AG04449 (cell line): Measurements from ENCODE around the gene C5AR1.
A peak's percentile ranks its signal among the peaks of the same experiment; 100 is the strongest.
"Not testable (repeated sequence)": the region's sequence is repeated elsewhere in the genome, so short reads cannot be mapped to it uniquely, and the experiment has no call there.

Source experiments
- CTCF ChIA-PET: fragments of 350-600 bp; formaldehyde crosslinking; extraction: SDS; loops from one replicate; lab custom pipeline; 2021; ENCODE audit warnings: antibody characterized with exemption; lab: Yijun Ruan, JAX
- POLR2A ChIA-PET: fragments of 400-600, 350-600 bp; formaldehyde crosslinking; extraction: SDS; loops from one replicate; lab custom pipeline; 2020; ENCODE audit warnings: antibody characterized with exemption, inconsistent platforms; lab: Yijun Ruan, JAX
- DNase-seq: peaks from one replicate; pipeline ENCODE4 v3.0.0-alpha.2; 2010; ENCODE audit warnings: low read depth, low spot score
- H3K4me3 ChIP-seq: 2 replicates; pipeline ENCODE4 v1.5.1; 2011; ENCODE audit warnings: low read depth, mild to moderate bottlenecking, control low read depth, low read length
- CTCF ChIP-seq: IDR thresholded peaks from one replicate; pipeline ENCODE4 v1.5.1; 2011; ENCODE audit warnings: mild to moderate bottlenecking, moderate library complexity, low read length, control low read depth, inconsistent platforms; ENCODE audit not compliant: insufficient read depth; ENCODE audit errors: missing control alignments

The C5AR1 gene

DNA sequence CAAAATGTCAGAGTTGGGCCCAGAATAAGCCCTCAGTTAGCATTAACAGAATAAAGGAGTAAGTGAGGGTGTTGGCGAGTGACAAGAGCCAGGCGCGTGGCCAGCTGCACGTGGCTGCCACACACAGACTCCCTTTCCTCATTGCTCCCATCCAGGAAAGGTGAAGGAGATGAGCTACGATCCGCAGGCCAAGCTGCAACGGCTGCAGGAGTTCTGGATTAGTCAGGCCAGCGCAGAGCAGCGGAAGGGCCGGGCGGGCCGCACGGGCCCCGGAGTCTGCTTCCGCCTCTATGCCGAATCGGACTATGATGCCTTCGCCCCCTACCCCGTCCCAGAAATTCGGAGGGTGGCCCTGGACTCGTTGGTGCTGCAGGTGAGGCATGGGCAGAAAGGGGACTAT lies 52.7 kb downstream of the C5AR1 start:
- no peak for TF ChIP-seq CTCF
- ChIA-PET POLR2A (no interaction called here), CTCF (interaction anchor here (1.3 to 9.8 kb wide), 2 partner anchors 13 to 66 kb away, joined by 3 to 87 read pairs; partner anchors contain the start of gene DHX34)

DNA sequence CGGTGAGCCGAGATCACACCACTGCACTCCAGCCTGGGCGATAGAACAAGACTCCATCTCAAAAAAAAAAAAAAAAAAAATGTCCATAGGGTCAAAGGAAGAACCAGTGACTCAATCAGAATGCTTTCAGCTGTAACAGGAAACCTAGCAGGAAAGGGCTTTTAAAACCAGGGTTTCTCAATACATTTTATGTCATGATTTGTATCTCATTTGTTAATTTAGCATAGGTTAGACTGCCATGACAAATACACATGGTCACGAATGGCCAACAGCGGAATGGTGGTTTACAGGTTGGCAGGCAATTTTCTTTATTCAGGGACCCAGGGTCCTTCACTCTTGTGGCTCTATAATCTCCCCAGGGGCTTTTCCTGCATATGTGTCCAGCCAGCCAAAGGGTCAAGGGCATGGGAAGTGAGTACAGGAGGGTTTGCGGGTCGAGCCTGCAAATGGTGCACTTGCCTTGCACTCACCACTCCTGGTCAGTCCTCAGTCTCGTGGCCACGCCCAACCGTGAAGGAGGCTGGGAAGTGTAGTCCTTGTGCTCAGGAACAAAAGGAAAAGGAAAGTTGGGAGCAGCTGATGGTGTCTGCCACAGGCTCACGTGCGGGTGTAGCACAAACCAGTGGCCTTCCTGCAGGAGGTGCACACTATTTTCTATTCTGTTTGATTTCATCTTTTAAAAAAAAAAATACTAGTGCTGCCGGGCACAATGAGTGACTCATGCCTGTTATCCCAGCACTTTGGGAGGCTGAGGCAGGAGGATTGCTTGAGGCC lies 54.3 kb downstream of the C5AR1 start:
- H3K4me3 ChIP-seq = no peak overlapping the region
- no peak for TF ChIP-seq CTCF
- ChIA-PET CTCF (interaction anchor here (0.8 to 9.8 kb wide), 4 partner anchors 11 to 59 kb away, joined by 3 to 87 read pairs (median 4); partner anchors contain the start of gene DHX34), POLR2A (no interaction called here)
- DNase-seq = no peak

More for the DNA sequence above, 52.7 kb downstream of the C5AR1 start:
- DNase-seq = no peak
- no peak overlapping the region for H3K4me3 ChIP-seq

- CTCF ChIA-PET = interaction anchor here (1.0 to 9.8 kb wide), 4 partner anchors 11 to 61 kb away, joined by 3 to 87 read pairs (median 6); partner anchors contain the start of gene DHX34
- H3K4me3 ChIP-seq, POLR2A ChIA-PET, DNase-seq: not testable (repeated sequence)
Observed at GRCh38 chr19:47365455-47365854, 55.8 kb downstream of the C5AR1 start.

GRCh38 chr19:47370045-47370611 lies 60.5 kb downstream of the C5AR1 start:
- peak; percentile 16 for DNase-seq
- ChIA-PET POLR2A (no interaction called here), CTCF (interaction anchor here (1.6 to 4.5 kb wide), 4 partner anchors 13 to 73 kb away, joined by 4 to 31 read pairs (median 12); partner anchors contain the start of gene DHX34)
- TF ChIP-seq CTCF = no peak
- H3K4me3 ChIP-seq = no peak overlapping the region

DNA sequence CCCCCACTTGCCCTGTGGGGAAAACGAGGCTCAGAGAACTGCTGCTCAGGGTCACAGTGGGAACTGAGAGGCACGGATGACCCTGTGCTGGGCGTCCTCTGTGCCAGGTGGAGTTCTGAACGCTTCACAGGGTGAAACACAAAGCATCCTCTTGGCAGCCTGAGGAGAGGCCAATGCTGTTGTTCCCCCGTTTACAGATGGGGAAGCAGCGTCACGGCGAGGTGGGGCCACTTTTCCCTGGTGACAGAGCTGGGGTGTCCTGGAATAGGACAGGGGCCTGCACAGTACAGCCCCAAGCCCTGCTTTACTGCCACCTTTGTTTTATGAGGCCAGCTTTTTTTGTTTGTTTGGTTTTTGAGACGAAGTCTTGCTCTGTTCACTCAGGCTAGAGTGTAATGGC lies 61.6 kb downstream of the C5AR1 start:
- no peak for TF ChIP-seq CTCF
- no peak for DNase-seq
- no peak overlapping the region for H3K4me3 ChIP-seq
- ChIA-PET POLR2A (no interaction called here), CTCF (interaction anchor here (0.9 to 4.5 kb wide), 4 partner anchors 21 to 76 kb away, joined by 4 to 31 read pairs (median 11); partner anchors contain the start of gene DHX34)
